Effector memory CD8-positive, alpha-beta T cell (primary cell): ENCODE results near the gene FOXC1.

Experiments
- ATAC-seq: fragments of 150-1000 bp; cut with Tn5 transposase; replicated peaks from 2 replicates; pipeline ENCODE4 v1.10.0; 2021; ENCODE audit warnings: mild to moderate bottlenecking, moderate library complexity
- DNase-seq, 3 experiments: peaks; one replicate each; pipeline ENCODE4 v3.0.0; 2021
- H3K27ac Mint-ChIP-seq, 2 donors: one replicate each; pipeline ENCODE4 v1.8.0; 2022; ENCODE audit warnings: mild to moderate bottlenecking in 2 of 2, mixed read lengths in 2 of 2, moderate library complexity in 2 of 2
- H3K27me3 Mint-ChIP-seq, 2 donors: one replicate each; pipeline ENCODE4 v1.8.0; 2022; ENCODE audit warnings: mixed read lengths in 2 of 2
- H3K36me3 Mint-ChIP-seq: one replicate; pipeline ENCODE4 v1.8.0; 2022; ENCODE audit warnings: mild to moderate bottlenecking, moderate library complexity, mixed read lengths; ENCODE audit not compliant: insufficient read depth
- H3K4me1 Mint-ChIP-seq, 2 donors: one replicate each; pipeline ENCODE4 v1.8.0; 2022; ENCODE audit warnings: low read depth in 2 of 2, mixed read lengths in 2 of 2
- H3K4me3 Mint-ChIP-seq, 2 donors: one replicate each; pipeline ENCODE4 v1.8.0; 2022; ENCODE audit warnings: mild to moderate bottlenecking in 2 of 2, mixed read lengths in 2 of 2, moderate library complexity in 2 of 2
- H3K9me3 Mint-ChIP-seq, 2 donors: one replicate each; pipeline ENCODE4 v1.8.0; 2022; ENCODE audit warnings: mixed read lengths in 2 of 2

The FOXC1 gene

DNA sequence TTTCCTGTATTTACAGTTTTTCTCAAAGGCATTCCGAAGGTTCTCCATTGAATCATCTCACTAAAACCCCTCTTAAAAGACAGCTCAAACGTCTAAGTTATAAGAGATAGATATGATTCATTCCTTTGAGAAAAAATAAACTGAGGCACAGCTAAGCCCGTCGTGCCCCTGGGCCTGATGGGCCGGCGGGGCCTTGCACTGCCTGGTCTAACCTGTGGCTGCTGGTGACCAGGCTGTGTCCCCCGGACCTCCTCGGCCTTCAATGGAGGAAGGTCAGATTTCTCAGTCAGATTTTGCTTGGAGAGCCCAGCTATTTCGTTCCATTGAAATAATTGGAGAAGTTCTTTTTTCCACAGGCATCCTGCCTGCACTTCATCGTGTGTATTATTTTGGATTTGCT is 11.3 kb upstream of the FOXC1 start:
- no peak overlapping the region for H3K27ac Mint-ChIP-seq
- ATAC-seq (no peak), DNase-seq (no peak)
- no peak overlapping the region for H3K4me3 Mint-ChIP-seq
- no peaks in the 10 kb centered on the region for H3K9me3 Mint-ChIP-seq
- H3K4me1 Mint-ChIP-seq, result peaks cover 3 to 4% of the 10 kb centered on the region in 2 donors
- H3K36me3 Mint-ChIP-seq, result no peaks in the 10 kb centered on the region
- H3K27me3 Mint-ChIP-seq, result peaks cover 75 to 96% of the 10 kb centered on the region in 2 donors

DNA sequence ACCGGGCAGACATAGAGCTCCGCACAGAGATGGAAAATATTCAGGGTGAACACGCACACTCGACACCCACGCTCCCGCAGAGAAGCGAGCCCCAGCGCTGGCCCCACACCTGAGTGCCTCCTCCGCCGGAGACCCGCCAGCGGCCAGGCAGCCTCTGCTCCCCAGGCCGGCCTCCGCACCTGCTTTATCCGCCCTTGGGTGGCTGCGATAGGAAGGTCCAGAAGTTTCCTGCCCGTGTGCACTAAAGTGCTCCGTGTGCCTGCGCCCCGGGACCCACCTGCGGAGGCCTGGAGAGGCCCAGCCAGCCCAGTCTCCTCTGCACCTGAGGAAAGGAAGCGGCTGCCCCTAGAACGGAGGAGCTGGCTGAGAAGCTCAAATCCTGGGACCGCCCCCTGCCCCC is 10.8 kb upstream of the FOXC1 start:
- Mint-ChIP-seq H3K9me3 (no peaks in the 10 kb centered on the region), H3K27me3 (peaks cover 71 to 96% of the 10 kb centered on the region in 2 donors), H3K4me1 (peaks cover 3 to 4% of the 10 kb centered on the region in 2 donors), H3K4me3 (no peak overlapping the region), H3K27ac (no peak overlapping the region), H3K36me3 (no peaks in the 10 kb centered on the region)
- no peak for DNase-seq
- no peak for ATAC-seq

DNA sequence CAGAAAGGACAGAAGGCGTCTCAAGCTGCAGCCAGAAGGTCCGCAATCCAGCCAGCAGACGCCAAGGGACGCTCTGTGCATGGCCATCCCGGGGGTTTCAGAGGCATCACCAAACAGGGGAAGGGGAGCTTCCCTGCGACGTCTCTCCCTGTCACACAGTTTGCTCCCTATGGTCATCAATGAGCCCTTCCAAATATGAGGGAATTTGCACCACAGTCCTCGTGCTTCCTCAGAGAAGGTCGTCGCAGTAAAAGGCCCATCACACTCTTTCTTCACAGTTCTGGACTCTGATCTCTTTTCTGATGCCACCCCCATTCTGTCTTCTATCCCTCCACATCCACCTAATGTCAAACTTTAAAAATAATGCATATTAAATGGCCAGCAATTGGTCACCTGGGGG is 10.2 kb upstream of the FOXC1 start:
- no peak overlapping the region for H3K27ac Mint-ChIP-seq
- H3K36me3 Mint-ChIP-seq, result no peaks in the 10 kb centered on the region
- peaks cover 3 to 4% of the 10 kb centered on the region in 2 donors for H3K4me1 Mint-ChIP-seq
- H3K27me3 Mint-ChIP-seq, result peaks cover 68 to 94% of the 10 kb centered on the region in 2 donors
- DNase-seq (no peak), ATAC-seq (no peak)
- H3K4me3 Mint-ChIP-seq, result no peak overlapping the region
- H3K9me3 Mint-ChIP-seq, result no peaks in the 10 kb centered on the region

DNA sequence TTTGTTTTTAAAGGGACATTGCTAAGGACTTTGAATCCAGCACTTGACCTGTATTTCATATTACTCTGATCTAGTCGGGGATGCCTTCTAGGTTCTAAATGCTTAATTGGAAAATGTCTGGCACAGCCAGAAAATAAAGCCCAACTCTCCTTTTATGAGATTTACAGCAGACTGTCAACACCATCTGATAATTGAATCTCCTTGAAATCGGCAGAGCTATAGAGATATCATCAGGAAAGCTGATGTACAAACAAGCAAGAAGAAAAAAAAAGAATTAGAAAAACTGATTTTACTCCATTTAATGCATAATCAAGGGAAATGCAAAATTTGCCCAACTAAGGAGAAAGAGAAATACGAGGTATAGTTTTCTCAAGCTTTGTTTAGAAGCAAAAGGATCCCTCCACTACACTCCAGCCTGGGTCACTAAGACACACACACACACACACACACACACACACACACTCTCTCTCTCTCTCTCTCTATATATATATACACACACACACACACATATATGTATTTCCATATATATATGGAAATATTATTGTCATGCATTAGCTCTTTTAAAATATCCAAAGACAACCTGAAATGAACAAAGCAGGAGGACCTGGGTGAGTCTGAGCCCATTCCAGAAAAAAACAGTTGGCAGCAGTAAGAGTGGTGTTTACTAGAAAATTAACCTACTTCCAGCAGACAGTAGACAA is 9.5 kb upstream of the FOXC1 start:
- peaks cover 3 to 4% of the 10 kb centered on the region in 2 donors for H3K4me1 Mint-ChIP-seq
- H3K9me3 Mint-ChIP-seq, result no peaks in the 10 kb centered on the region
- no peak for ATAC-seq
- peaks cover 68 to 89% of the 10 kb centered on the region in 2 donors for H3K27me3 Mint-ChIP-seq
- DNase-seq, result no peak
- H3K36me3 Mint-ChIP-seq, result no peaks in the 10 kb centered on the region
- no peak overlapping the region for H3K27ac Mint-ChIP-seq
- H3K4me3 Mint-ChIP-seq, result no peak overlapping the region

DNA sequence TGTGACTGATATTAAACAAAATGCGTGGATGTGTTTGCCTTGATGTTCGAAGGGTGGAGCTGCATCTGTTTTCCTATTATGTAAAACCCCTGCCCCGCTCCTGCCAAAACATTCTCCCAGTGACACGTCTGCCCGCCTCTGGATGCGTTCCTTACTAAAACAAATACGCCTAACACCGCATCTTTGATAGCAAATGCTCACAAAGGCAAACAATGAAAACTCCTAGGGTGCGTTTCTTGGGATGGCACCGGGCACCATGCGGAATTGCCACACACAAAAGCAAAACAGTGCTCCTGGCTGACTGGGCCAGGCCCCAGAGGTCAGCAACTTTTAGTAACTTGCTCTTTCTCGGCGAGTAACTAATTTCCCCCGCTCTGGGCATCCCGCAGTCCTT is 9.0 kb upstream of the FOXC1 start:
- H3K9me3 Mint-ChIP-seq, result no peaks in the 10 kb centered on the region
- peaks cover 74 to 92% of the 10 kb centered on the region in 2 donors for H3K27me3 Mint-ChIP-seq
- no peaks in the 10 kb centered on the region for H3K36me3 Mint-ChIP-seq
- H3K4me3 Mint-ChIP-seq, result no peak overlapping the region
- ATAC-seq, result no peak
- peaks cover 7 to 10% of the 10 kb centered on the region in 2 donors for H3K4me1 Mint-ChIP-seq
- no peak for DNase-seq
- no peak overlapping the region for H3K27ac Mint-ChIP-seq

DNA sequence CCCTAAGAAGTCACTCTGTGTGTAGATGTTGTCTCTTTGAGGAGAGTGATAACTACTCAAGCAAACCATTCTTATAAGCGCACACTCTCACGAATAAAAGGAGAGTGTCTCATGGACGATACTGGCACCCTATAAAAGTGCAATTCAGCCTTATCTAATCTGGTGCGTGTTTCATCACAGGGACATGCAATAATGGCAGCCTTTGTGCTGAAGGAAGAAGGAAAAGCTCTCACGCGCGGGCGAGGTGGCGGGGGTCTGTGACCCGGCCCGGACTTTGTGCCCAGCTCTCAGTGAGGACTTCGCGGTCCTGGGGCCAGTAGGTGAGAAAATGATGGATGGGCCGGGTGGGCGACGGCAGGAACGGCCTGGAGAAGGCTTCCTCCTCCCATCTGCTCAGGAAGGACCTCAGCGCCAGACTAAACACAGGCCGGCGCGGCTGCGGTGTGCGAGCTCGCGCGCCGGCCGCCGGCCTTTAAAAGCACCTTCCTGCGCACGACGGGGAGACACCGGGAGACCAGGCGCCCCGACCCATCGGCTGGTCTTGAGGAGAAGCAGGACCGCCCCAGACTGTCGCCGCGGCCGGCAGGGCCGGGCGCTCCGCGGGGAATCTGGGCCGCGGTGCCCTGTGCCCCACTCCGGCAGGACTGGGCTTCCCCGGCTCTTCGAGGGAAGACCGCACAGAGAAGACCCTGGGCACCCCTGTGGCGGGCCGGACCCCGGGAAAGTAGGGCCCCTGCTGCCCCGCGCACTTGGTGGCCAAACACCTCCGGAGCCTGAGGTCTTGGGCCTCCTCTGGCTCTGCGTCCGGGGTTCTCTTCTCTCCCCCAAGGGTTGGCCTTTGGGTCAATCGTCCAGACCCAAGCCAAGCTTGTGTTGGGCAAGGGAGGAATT is 8.3 kb upstream of the FOXC1 start:
- DNase-seq, result no peak
- H3K27ac Mint-ChIP-seq, result no peak overlapping the region
- H3K27me3 Mint-ChIP-seq, result peaks cover 75 to 92% of the 10 kb centered on the region in 2 donors
- H3K4me3 Mint-ChIP-seq, result no peak overlapping the region
- H3K9me3 Mint-ChIP-seq, result no peaks in the 10 kb centered on the region
- no peak for ATAC-seq
- H3K4me1 Mint-ChIP-seq, result peaks cover 4 to 10% of the 10 kb centered on the region in 2 donors
- H3K36me3 Mint-ChIP-seq, result no peaks in the 10 kb centered on the region

DNA sequence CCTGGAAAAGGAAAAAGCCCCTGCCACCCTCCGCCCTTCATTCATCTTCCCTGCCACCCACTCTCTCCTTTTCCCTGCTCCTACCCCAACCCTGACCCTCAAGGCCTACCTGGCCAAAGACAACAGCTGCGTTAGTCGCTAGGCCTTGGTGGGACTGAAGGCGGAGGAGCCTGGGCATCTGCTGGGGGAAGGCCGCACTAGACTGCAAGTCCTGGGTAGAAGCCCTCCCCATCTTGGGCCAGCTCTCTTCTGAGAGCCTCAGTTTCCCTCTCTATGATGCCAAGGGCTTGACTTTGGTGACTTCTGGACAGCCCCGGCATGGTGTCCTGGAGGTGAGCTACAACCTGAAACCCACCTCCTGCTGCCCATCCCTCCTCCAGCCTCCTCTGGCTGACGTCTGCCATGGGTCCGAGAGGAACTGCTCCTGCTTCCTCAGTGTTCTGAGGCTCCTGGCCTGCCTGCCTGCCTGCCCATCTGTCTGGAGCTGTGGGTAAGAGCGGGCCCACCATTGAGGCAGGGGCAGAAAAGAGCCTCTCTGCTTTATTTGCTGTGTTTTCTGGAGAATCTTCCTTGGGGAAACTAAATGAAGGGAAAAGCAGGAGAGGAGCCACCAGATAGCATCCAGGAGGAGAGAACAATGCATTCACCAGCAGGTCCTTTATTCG is 7.5 kb upstream of the FOXC1 start:
- H3K9me3 Mint-ChIP-seq, result no peaks in the 10 kb centered on the region
- H3K27ac Mint-ChIP-seq, result no peak overlapping the region
- no peak overlapping the region for H3K4me3 Mint-ChIP-seq
- ATAC-seq (no peak), DNase-seq (no peak)
- H3K36me3 Mint-ChIP-seq, result peaks cover 3% of the 10 kb centered on the region
- peaks cover 5 to 17% of the 10 kb centered on the region in 2 donors for H3K4me1 Mint-ChIP-seq
- peaks cover 75 to 92% of the 10 kb centered on the region in 2 donors for H3K27me3 Mint-ChIP-seq

DNA sequence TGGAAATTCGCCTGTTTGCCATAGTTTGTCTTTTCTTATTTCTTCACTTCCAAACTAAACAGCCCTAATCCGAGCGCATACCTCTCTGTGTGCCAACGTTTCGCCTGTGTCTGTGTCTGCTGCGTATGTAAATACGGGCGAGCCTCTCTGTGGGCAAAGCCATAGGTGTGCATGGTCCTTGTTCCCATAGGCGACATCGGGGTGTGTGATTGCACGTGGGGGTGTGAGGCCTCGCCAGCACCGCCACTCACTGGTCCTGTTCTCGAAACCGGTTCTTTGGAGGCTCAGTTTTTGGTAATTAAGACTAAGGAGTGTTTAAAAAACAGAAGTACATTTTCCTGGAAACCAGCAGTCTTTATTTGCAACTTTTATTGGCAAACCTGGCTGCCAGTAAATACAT is 6.0 kb upstream of the FOXC1 start:
- Mint-ChIP-seq H3K36me3 (peaks cover 6% of the 10 kb centered on the region), H3K4me3 (peak overlapping the region in 1 of 2 donors; percentile 31), H3K27ac (no peak overlapping the region), H3K4me1 (peaks cover 11 to 33% of the 10 kb centered on the region in 2 donors), H3K27me3 (peaks cover 75 to 92% of the 10 kb centered on the region in 2 donors), H3K9me3 (no peaks in the 10 kb centered on the region)
- ATAC-seq (no peak), DNase-seq (no peak)

DNA sequence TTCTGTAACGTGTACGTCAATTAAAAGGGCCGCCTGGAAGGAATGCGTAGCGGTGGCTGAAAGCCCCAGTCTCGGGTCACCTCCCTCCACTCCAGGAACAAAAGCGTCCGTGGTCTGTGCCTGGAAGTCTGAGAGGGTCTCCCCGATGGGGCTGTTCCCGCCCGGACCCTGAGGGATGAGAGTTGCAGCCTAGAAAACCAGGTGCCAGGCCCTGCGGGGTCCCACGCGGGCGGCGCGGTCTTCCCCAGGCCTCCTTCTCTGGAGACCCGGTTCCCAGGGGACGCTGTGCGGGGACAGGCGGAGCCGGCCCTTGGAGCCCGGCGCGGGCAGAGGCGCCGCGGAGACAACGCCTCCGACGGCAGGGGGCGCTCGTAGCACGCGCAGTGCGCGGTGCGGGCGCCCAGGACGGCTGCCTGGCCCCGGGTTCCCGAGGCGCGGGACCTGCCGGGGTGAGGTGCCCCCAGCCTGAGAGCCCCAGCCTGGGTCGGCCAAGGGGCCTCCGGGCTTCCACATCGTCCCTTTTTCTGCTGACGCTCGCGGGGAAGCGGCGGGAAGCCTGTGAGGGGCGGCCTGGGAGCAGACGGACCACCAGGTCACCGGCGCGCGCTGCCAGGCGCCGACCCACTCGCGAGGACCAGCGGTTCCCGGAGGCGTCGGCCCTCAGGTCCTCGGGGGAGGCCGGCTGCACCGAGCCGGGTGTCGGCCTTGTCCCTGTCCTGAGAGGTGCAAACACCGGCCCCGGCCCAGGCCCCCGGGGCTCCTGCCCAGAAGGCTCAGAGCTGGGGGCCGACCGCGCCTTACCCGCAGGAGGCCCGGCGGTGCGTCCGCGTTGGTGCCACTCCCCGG is 5.3 kb upstream of the FOXC1 start:
- Mint-ChIP-seq H3K9me3 (no peaks in the 10 kb centered on the region), H3K36me3 (peaks cover 6% of the 10 kb centered on the region), H3K4me1 (peaks cover 11 to 33% of the 10 kb centered on the region in 2 donors), H3K27me3 (peaks cover 77 to 90% of the 10 kb centered on the region in 2 donors), H3K27ac (no peak overlapping the region), H3K4me3 (peak overlapping the region in 1 of 2 donors; percentile 31)
- DNase-seq (peak; percentile 59 to 69 (median 59)), ATAC-seq (peak; percentile 81)

DNA sequence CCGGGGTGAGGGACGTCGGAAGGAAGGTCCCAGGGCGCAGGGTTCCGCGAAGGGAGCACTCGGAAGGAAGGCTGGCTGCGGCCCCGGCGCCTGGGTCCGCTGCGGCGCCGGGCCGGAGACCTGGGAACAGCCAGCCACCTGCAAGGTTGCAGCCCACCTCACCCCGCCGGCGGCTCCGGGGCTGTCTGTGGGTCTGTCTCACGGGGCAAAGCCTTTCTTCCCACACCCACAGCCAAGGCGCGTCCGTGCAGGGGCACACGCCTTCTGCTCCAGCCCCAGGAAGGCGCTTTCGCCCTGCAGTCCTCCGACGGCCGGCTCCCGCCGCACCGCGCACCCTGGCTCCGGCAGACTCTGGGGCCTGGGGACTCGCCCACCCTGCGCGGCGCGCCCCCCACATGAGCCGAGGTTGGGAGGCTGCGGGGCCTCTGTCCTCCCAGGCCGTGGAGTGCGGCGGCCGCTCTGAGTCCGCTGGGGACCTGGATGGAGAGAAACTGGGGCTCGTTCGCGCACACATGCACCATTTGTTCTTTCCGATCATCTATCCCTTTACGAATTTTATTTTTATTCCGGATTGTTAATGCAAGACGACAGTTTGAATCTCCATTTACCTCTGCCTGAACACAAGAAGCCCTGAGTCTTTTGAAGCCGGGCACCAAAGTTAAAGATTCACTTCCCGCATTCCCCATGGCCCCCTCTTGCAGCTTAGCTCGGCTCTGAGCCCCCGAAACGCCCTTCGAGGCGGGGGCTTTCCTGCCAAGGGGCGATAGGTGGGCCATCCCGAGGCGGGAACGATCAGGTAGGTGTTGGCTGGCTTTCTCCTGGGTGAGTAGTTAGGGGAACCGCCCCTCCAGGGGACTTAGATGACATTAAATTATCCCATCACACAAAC is 4.5 kb upstream of the FOXC1 start:
- DNase-seq (no peak), ATAC-seq (peak; percentile 9)
- Mint-ChIP-seq H3K4me1 (peaks cover 11 to 33% of the 10 kb centered on the region in 2 donors), H3K36me3 (peaks cover 6% of the 10 kb centered on the region), H3K27me3 (peaks cover 68 to 81% of the 10 kb centered on the region in 2 donors), H3K9me3 (no peaks in the 10 kb centered on the region), H3K27ac (no peak overlapping the region), H3K4me3 (peak overlapping the region; percentile 57 to 74)

DNA sequence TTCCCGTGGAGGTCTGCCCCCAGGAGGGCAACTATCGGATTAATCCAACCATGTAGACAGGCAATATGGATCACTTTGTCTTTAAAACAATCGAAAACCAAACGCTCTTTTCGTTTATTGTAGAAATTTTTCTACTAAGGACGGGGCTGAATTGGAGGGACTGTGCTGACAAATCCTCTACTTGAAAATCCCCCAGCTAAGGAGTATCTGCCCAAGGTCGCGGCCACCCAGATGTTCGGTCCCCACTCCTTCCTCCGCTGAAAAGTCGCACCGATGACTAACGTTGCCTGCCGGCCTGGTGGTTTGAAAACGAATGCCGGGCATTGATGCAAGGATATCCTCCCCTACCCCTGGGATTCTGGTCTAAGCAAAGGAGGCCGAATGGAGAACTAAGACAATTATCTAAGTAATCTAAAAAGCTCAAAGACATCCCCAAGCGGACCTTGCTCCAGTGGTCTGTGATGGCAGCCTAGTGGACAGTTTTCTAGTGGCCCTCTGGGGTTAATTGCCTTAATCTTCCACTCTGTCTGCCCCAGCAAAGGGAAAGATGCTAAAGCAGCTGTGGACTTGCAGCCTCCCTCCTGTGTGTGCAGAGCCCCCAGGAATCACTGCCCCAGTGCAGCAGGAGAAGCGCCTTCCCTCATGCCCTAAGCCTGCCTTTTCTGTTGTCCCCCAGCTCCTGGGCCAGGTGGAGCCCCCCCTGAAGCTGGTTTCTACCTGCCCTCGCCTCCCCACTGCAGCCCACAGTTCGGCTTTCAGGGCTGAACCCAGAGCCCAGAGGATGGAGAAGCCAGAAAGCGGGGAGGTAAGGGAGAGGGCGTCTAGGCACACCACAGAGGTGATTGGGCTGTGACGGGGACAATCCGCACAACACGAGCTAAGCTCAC is 3.6 kb upstream of the FOXC1 start:
- ATAC-seq, result no peak
- H3K4me3 Mint-ChIP-seq, result peak overlapping the region; percentile 14 to 74
- H3K36me3 Mint-ChIP-seq, result peaks cover 8% of the 10 kb centered on the region
- H3K9me3 Mint-ChIP-seq, result no peaks in the 10 kb centered on the region
- no peak for DNase-seq
- H3K27me3 Mint-ChIP-seq, result peaks cover 64 to 80% of the 10 kb centered on the region in 2 donors
- H3K4me1 Mint-ChIP-seq, result peaks cover 11 to 37% of the 10 kb centered on the region in 2 donors
- H3K27ac Mint-ChIP-seq, result no peak overlapping the region
